Measurements from ENCODE around the gene SUCLG2.

GRCh38 chr3:67691207-67691606 is 36.8 kb upstream of the SUCLG2 start:
- TF ChIP-seq CTCF (IDR thresholded peaks at IDR 0.05; ENCODE audit: insufficient read depth, low read length) (no peak), POLR2AphosphoS5 (IDR thresholded peaks at IDR 0.05; ENCODE audit: low read depth) (no peak), REST (IDR thresholded peaks at IDR 0.05; ENCODE audit: insufficient replicate concordance, low read depth) (no peak), GABPA (IDR thresholded peaks at IDR 0.05; ENCODE audit: low read depth) (no peak), SPI1 (IDR thresholded peaks at IDR 0.05; ENCODE audit: borderline replicate concordance, low read depth) (no peak)

Data from HL-60 (cell line).